Coronary artery (tissue), 2 donors: Measurements from ENCODE around the gene GFY.

Experiments
- DNase-seq: peaks from one replicate; pipeline ENCODE4 v3.0.0-alpha.2; 2017; ENCODE audit warnings: low spot score
- H3K27ac ChIP-seq, 2 donors: fragments of 200-600 bp; sonication (generic); one replicate each; pipeline ENCODE4 v1.5.1; 2016 to 2019
- H3K4me3 ChIP-seq: fragments of 200-600 bp; sonication (generic); 2 replicates; pipeline ENCODE4 v1.5.1; 2016; ENCODE audit warnings: mild to moderate bottlenecking, moderate library complexity
- CTCF ChIP-seq: fragments of 200-600 bp; sonication (generic); IDR thresholded peaks from one replicate; pipeline ENCODE4 v1.5.1; 2019; ENCODE audit warnings: antibody characterized with exemption

GFY gene

GRCh38 chr19:49434907-49435583 lies 9.9 kb downstream of the GFY start:
- no peak for DNase-seq
- Histone ChIP-seq H3K4me3 (no peak overlapping the region), H3K27ac (no peak overlapping the region)
- TF ChIP-seq CTCF = no peak

DNA sequence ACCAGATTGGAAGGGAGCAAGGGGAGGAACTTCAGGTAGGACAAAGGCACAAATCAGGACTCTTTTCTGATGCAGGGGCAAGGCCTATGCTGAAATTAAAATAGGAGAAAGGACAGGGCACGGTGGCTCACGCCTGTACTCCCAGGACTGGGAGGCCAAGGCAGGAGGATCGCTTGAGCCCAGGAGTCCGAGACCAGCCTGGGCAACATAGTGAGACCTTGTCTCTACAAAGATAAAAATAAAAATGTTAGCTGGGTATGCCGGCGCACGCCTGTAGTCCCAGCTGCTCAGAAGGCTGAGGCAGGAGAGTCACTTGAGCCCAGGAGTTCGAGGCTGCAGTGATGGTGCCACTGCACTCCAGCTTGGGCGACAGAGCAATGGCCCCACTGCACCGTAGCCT lies 10.5 kb downstream of the GFY start:
- no peak for DNase-seq
- no peak overlapping the region for H3K27ac ChIP-seq

DNA sequence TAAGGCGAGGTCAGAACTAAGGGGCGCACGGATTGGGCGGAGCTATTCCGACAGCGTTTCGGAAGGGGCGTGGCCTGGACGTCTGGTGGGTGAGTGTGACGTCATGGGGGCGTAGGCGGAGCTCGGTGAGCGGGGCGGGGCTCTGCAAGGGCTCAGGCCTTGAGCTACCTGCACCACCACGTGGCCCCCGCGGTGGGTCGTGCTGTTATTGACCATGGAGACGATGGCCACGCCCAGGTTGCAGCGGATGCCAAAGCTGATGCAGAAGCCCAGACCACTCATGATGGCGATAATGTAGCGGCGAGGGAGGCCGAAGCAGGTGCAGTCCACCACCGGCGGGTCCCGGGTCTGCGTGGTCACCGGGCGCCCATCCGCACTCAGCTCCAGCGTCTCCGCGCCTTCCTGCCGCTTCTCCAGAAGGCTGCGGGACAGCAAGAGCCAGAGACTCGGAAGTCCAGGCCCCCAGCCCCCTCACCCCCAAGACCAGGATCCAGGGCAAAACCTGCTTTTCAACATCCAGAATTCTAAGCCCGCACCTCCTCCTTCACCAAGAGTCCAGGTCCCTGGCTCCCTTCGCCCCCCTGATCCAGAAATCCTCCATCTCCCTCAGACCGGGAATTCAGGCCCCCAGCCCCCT lies 11.3 kb downstream of the GFY start:
- H3K4me3 ChIP-seq = no peak overlapping the region
- no peak overlapping the region for H3K27ac ChIP-seq
- TF ChIP-seq CTCF = no peak
- DNase-seq = no peak

More for the DNA sequence above, 10.5 kb downstream of the GFY start:
- no peak overlapping the region for H3K4me3 ChIP-seq
- no peak for TF ChIP-seq CTCF

GRCh38 chr19:49437231-49437630 lies 12.0 kb downstream of the GFY start:
- no peak for TF ChIP-seq CTCF
- Histone ChIP-seq H3K27ac (no peak overlapping the region), H3K4me3 (no peak overlapping the region)
- no peak for DNase-seq

- no peak overlapping the region for H3K4me3 ChIP-seq
- H3K27ac ChIP-seq = no peak overlapping the region
- no peak for DNase-seq
- TF ChIP-seq CTCF = no peak
Observed at GRCh38 chr19:49438261-49438660, 13.1 kb downstream of the GFY start.

GRCh38 chr19:49439836-49440235 lies 14.6 kb downstream of the GFY start:
- Histone ChIP-seq H3K27ac (no peak overlapping the region), H3K4me3 (no peak overlapping the region)
- TF ChIP-seq CTCF = no peak
- no peak for DNase-seq
